C4-2B (cell line): ENCODE measurements around the gene ZXDB.
"Not testable (repeated sequence)": the region's sequence is repeated elsewhere in the genome, so short reads cannot be mapped to it uniquely, and the experiment has no call there.

Experiments used
- CTCF ChIP-seq: fragments of 450-650 bp; conservative IDR thresholded peaks from 2 replicates; pipeline ENCODE4 v1.5.1; 2017; ENCODE audit warnings: mild to moderate bottlenecking
- ZFX ChIP-seq: fragments of 450-650 bp; IDR thresholded peaks from 2 replicates; pipeline ENCODE4 v1.6.1; 2017

- not testable (repeated sequence) for TF ChIP-seq CTCF, ZFX
Observed at GRCh38 chrX:57629438-57629837, 37.6 kb downstream of the ZXDB start.
